ENCODE results near the gene ASB2. TPM values are rescaled to one million over a fixed set of nuclear protein-coding genes. Genes with fewer than 3 reads are reported as not detected.

ASB2 gene
- polyA plus RNA-seq (ENCODE audit: insufficient read length in 4 of 4) = under 1 TPM; 0.30 to 0.58 (median 0.40) TPM

GRCh38 chr14:93976477-93977057, at the start of gene ASB2:
ASB2 (minus strand) TSS chr14:93976570; CDS start chr14:93964539, 12,031 bp downstream.
- no peak for DNase-seq (ENCODE audit: low read depth in 4 of 4, low spot score in 3 of 4)

GRCh38 chr14:94025720-94026119, 49.4 kb upstream of the ASB2 start:
- DNase-seq (ENCODE audit: low read depth in 4 of 4, low spot score in 3 of 4) = no peak

GRCh38 chr14:94024549-94024948, 48.2 kb upstream of the ASB2 start:
- no peak for DNase-seq (ENCODE audit: low read depth in 4 of 4, low spot score in 3 of 4)

GRCh38 chr14:94022532-94023411, 46.4 kb upstream of the ASB2 start:
- no peak for DNase-seq (ENCODE audit: low read depth in 4 of 4, low spot score in 3 of 4)

GRCh38 chr14:94021416-94022157, 45.2 kb upstream of the ASB2 start:
- DNase-seq (ENCODE audit: low read depth in 4 of 4, low spot score in 3 of 4) = no peak

- no peak for DNase-seq (ENCODE audit: low read depth in 4 of 4, low spot score in 3 of 4)
These were observed 44.6 kb upstream of the ASB2 start for GRCh38 chr14:94021001-94021400.

GRCh38 chr14:94020267-94020666, 43.9 kb upstream of the ASB2 start:
- DNase-seq (ENCODE audit: low read depth in 4 of 4, low spot score in 3 of 4) = no peak

- DNase-seq (ENCODE audit: low read depth in 4 of 4, low spot score in 3 of 4) = no peak
These were observed 43.0 kb upstream of the ASB2 start for GRCh38 chr14:94019329-94019728.

GRCh38 chr14:94018308-94018707, 41.9 kb upstream of the ASB2 start:
- no peak for DNase-seq (ENCODE audit: low read depth in 4 of 4, low spot score in 3 of 4)

GRCh38 chr14:94016446-94016976, 40.1 kb upstream of the ASB2 start:
- no peak for DNase-seq (ENCODE audit: low read depth in 4 of 4, low spot score in 3 of 4)

GRCh38 chr14:94015223-94015622, 38.9 kb upstream of the ASB2 start:
- DNase-seq (ENCODE audit: low read depth in 4 of 4, low spot score in 3 of 4) = no peak

- DNase-seq (ENCODE audit: low read depth in 4 of 4, low spot score in 3 of 4) = no peak
These were observed 38.0 kb upstream of the ASB2 start for GRCh38 chr14:94014382-94014781.

GRCh38 chr14:94011795-94012194, 35.4 kb upstream of the ASB2 start:
- DNase-seq (ENCODE audit: low read depth in 4 of 4, low spot score in 3 of 4) = no peak

- no peak for DNase-seq (ENCODE audit: low read depth in 4 of 4, low spot score in 3 of 4)
These were observed 34.3 kb upstream of the ASB2 start for GRCh38 chr14:94010625-94011024.

- DNase-seq (ENCODE audit: low read depth in 4 of 4, low spot score in 3 of 4) = no peak
These were observed 33.4 kb upstream of the ASB2 start for GRCh38 chr14:94009767-94010166.

- DNase-seq (ENCODE audit: low read depth in 4 of 4, low spot score in 3 of 4) = no peak
These were observed 31.9 kb upstream of the ASB2 start for GRCh38 chr14:94008234-94008633.

GRCh38 chr14:94005324-94006073, 29.1 kb upstream of the ASB2 start:
- DNase-seq (ENCODE audit: low read depth in 4 of 4, low spot score in 3 of 4) = no peak

GRCh38 chr14:94004015-94004414, 27.6 kb upstream of the ASB2 start:
- no peak for DNase-seq (ENCODE audit: low read depth in 4 of 4, low spot score in 3 of 4)

- DNase-seq (ENCODE audit: low read depth in 4 of 4, low spot score in 3 of 4) = no peak
These were observed 27.0 kb upstream of the ASB2 start for GRCh38 chr14:94003397-94003796.

Measured in right renal pelvis (tissue), 4 donors.